ENCODE measurements around the gene PTAFR.

PTAFR gene

GRCh38 chr1:28185071-28185470 is 8.6 kb upstream of the PTAFR start:
- TF ChIP-seq SIN3A (IDR thresholded peaks at IDR 0.05; ENCODE audit: borderline replicate concordance, insufficient read depth, low read length) (no peak), REST (IDR thresholded peaks at IDR 0.05; ENCODE audit: insufficient read depth in 1 of 2, low read depth in 2 of 2, low read length in 2 of 2) (no peak), TAF1 (IDR thresholded peaks at IDR 0.05; ENCODE audit: borderline replicate concordance, insufficient read depth, low read length) (no peak), FOXP2 (optimal IDR thresholded peaks at IDR 0.05; ENCODE audit: borderline replicate concordance, extremely low read depth, extremely low read length, insufficient read depth) (no peak), POLR2AphosphoS5 (IDR thresholded peaks at IDR 0.05; ENCODE audit: low read depth, low read length) (no peak)

- TF ChIP-seq POLR2AphosphoS5 (IDR thresholded peaks at IDR 0.05; ENCODE audit: low read depth, low read length) (no peak), FOXP2 (optimal IDR thresholded peaks at IDR 0.05; ENCODE audit: borderline replicate concordance, extremely low read depth, extremely low read length, insufficient read depth) (no peak), SIN3A (IDR thresholded peaks at IDR 0.05; ENCODE audit: borderline replicate concordance, insufficient read depth, low read length) (no peak), TAF1 (IDR thresholded peaks at IDR 0.05; ENCODE audit: borderline replicate concordance, insufficient read depth, low read length) (no peak), REST (IDR thresholded peaks at IDR 0.05; ENCODE audit: insufficient read depth in 1 of 2, low read depth in 2 of 2, low read length in 2 of 2) (no peak)
Measured at GRCh38 chr1:28180306-28181305, 4.1 kb upstream of the PTAFR start.

- no peak for TF ChIP-seq FOXP2 (optimal IDR thresholded peaks at IDR 0.05; ENCODE audit: borderline replicate concordance, extremely low read depth, extremely low read length, insufficient read depth)
- TF ChIP-seq REST (IDR thresholded peaks at IDR 0.05; ENCODE audit: insufficient read depth in 1 of 2, low read depth in 2 of 2, low read length in 2 of 2): no peak
- TF ChIP-seq SIN3A (IDR thresholded peaks at IDR 0.05; ENCODE audit: borderline replicate concordance, insufficient read depth, low read length): no peak
- no peak for TF ChIP-seq TAF1 (IDR thresholded peaks at IDR 0.05; ENCODE audit: borderline replicate concordance, insufficient read depth, low read length)
- TF ChIP-seq POLR2AphosphoS5 (IDR thresholded peaks at IDR 0.05; ENCODE audit: low read depth, low read length): no peak
Measured at GRCh38 chr1:28178690-28179485, 2.4 kb upstream of the PTAFR start.

GRCh38 chr1:28175955-28176485 is 470 bp downstream of the PTAFR start:
- TF ChIP-seq POLR2AphosphoS5 (IDR thresholded peaks at IDR 0.05; ENCODE audit: low read depth, low read length) (no peak), REST (IDR thresholded peaks at IDR 0.05; ENCODE audit: insufficient read depth in 1 of 2, low read depth in 2 of 2, low read length in 2 of 2) (no peak), TAF1 (IDR thresholded peaks at IDR 0.05; ENCODE audit: borderline replicate concordance, insufficient read depth, low read length) (no peak), SIN3A (IDR thresholded peaks at IDR 0.05; ENCODE audit: borderline replicate concordance, insufficient read depth, low read length) (no peak), FOXP2 (optimal IDR thresholded peaks at IDR 0.05; ENCODE audit: borderline replicate concordance, extremely low read depth, extremely low read length, insufficient read depth) (no peak)
